ENCODE results near the gene PAIP1.
"Not testable (repeated sequence)": the region's sequence is repeated elsewhere in the genome, so short reads cannot be mapped to it uniquely, and the experiment has no call there.

Gene PAIP1

DNA sequence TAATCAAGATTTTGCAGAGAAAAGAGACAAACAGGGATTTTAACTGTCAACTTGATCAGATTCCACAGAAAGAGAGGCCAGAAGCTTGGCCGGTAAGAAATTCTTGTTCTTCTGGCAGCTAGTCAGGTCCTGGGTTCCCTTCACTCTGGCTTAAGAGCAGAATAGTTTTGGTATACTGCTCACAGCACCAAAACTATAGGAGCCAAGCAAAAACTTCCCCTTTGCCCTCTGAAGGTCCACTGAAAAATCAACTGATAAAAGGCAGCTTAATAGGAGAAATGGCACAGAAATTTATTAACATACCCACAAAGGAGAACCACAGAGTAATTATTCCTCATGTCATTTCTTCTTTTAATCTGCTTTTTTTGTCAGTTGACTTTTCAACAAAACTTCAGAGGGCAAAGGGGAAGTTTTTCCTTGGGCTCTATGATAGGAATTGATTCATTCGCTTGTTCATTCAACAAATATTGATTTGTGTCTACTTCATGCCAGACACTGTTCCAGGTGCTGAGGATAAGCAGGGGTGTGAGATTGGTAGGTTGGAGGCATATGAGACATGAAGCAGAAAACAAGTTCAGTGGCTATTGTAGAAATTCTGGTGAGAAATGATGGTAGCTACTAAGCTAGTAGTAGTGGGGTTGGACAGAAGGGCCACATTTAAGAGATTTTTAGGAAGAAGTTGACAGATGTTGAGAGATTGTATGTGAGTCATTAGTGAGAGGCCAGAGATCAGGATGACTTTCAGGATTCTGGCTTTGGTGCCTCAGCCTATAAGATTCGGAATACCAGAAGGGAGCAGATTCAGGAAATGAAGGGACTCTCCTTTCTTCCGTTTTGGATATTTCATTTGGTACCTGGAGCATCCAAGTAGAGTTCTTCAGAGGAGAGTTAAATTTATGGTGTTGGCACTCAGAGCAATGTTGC, 25.5 kb upstream of the PAIP1 start:
- no peaks in the 10 kb centered on the region for H3K36me3 ChIP-seq (replicated peaks; ENCODE audit: insufficient read depth, low read length)
- H3K27me3 ChIP-seq (replicated peaks; ENCODE audit: insufficient read depth, low read length): no peaks in the 10 kb centered on the region
- H3K9me3 ChIP-seq (replicated peaks; ENCODE audit: insufficient read depth, low read length): no peaks in the 10 kb centered on the region
- H3K79me2 ChIP-seq (ENCODE audit: low read length): no peaks in the 10 kb centered on the region
- H4K20me1 ChIP-seq (ENCODE audit: insufficient read depth, low read length): no peaks in the 10 kb centered on the region
- DNase-seq: no peak
- no peak for TF ChIP-seq EZH2 (optimal IDR thresholded peaks at IDR 0.05; ENCODE audit: low read depth, low read length)
- no peak for TF ChIP-seq EZH2phosphoT487 (IDR thresholded peaks at IDR 0.05; ENCODE audit: low read length)
- TF ChIP-seq CTCF (IDR thresholded peaks at IDR 0.05; ENCODE audit: low read length): no peak
- H3K27ac ChIP-seq (ENCODE audit: low read length): no peak overlapping the region
- no peak overlapping the region for H3K9ac ChIP-seq (ENCODE audit: low read length)
- no peaks in the 10 kb centered on the region for H3K4me1 ChIP-seq (ENCODE audit: low read length)
- H3K4me3 ChIP-seq (ENCODE audit: low read length): no peak overlapping the region
- H3K9me2 ChIP-seq (replicated peaks; ENCODE audit: insufficient read depth, low read length): no peaks in the 10 kb centered on the region
- H2AFZ ChIP-seq (ENCODE audit: low read length): no peak overlapping the region
- H3K4me2 ChIP-seq (ENCODE audit: low read depth, low read length): no peak overlapping the region
- H3F3A ChIP-seq (ENCODE audit: insufficient read depth, low read length): no peaks in the 10 kb centered on the region

DNA sequence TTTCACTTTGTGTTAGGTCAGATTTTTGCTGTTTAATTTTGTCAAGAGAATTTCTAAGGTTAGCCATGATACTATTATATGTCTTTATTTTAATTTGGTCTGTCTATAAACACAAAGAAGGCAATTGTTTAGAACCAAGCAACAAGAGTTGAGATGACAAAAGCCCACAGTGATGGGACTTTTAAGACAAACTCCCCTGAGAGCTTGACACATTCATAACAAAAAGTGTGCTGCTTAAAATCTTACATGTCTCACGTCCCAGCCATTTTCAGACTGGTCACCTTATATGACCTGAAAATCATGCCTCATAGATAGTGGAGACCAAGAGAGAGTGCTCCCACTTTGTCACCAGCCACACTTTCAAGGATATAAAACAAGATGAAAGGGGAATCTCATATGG, 24.5 kb upstream of the PAIP1 start:
- TF ChIP-seq EZH2phosphoT487 (IDR thresholded peaks at IDR 0.05; ENCODE audit: low read length) (no peak), CTCF (IDR thresholded peaks at IDR 0.05; ENCODE audit: low read length) (no peak), EZH2 (optimal IDR thresholded peaks at IDR 0.05; ENCODE audit: low read depth, low read length) (no peak)
- no peaks in the 10 kb centered on the region for H3F3A ChIP-seq (ENCODE audit: insufficient read depth, low read length)
- H3K79me2 ChIP-seq (ENCODE audit: low read length): no peaks in the 10 kb centered on the region
- H3K27ac ChIP-seq (ENCODE audit: low read length): no peak overlapping the region
- no peaks in the 10 kb centered on the region for H3K36me3 ChIP-seq (replicated peaks; ENCODE audit: insufficient read depth, low read length)
- no peaks in the 10 kb centered on the region for H3K9me3 ChIP-seq (replicated peaks; ENCODE audit: insufficient read depth, low read length)
- H3K9me2 ChIP-seq (replicated peaks; ENCODE audit: insufficient read depth, low read length): no peaks in the 10 kb centered on the region
- no peaks in the 10 kb centered on the region for H4K20me1 ChIP-seq (ENCODE audit: insufficient read depth, low read length)
- no peak overlapping the region for H3K4me3 ChIP-seq (ENCODE audit: low read length)
- no peaks in the 10 kb centered on the region for H3K27me3 ChIP-seq (replicated peaks; ENCODE audit: insufficient read depth, low read length)
- no peak for DNase-seq
- H3K9ac ChIP-seq (ENCODE audit: low read length): no peak overlapping the region
- H3K4me2 ChIP-seq (ENCODE audit: low read depth, low read length): no peak overlapping the region
- no peaks in the 10 kb centered on the region for H3K4me1 ChIP-seq (ENCODE audit: low read length)
- H2AFZ ChIP-seq (ENCODE audit: low read length): no peak overlapping the region

DNA sequence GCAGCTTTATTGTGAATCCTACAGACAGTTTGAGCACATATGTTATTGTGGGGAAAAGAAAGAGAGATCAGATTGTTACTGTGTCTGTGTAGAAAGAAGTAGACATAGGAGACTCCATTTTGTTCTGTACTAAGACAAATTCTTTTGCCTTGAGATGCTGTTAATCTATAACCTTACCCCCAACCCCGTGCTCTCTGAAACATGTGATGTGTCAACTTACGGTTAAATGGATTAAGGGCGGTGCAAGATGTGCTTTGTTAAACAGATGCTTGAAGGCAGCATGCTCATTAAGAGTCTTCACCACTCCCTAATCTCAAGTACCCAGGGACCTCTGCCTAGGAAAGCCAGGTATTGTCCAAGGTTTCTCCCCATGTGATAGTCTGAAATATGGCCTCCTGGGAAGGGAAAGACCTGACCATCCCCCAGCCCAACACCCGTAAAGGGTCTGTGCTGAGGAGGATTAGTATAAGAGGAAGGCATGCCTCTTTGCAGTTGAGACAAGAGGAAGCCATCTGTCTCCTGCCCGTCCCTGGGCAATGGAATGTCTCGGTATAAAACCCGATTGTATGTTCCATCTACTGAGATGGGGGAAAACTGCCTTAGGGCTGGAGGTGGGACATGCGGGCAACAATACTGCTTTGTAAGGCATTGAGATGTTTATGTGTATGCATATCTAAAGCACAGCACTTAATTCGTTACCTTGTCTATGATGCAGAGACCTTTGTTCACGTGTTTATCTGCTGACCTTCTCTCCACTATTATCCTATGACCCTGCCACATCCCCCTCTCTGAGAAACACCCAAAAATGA, 23.7 kb upstream of the PAIP1 start:
- not testable (repeated sequence) for H3K4me3 ChIP-seq (ENCODE audit: low read length); H3K9me2 ChIP-seq (replicated peaks; ENCODE audit: insufficient read depth, low read length); H2AFZ ChIP-seq (ENCODE audit: low read length); H3K4me2 ChIP-seq (ENCODE audit: low read depth, low read length); H3K36me3 ChIP-seq (replicated peaks; ENCODE audit: insufficient read depth, low read length); H3K27me3 ChIP-seq (replicated peaks; ENCODE audit: insufficient read depth, low read length); DNase-seq; H3K4me1 ChIP-seq (ENCODE audit: low read length); H4K20me1 ChIP-seq (ENCODE audit: insufficient read depth, low read length); H3K79me2 ChIP-seq (ENCODE audit: low read length); H3K9ac ChIP-seq (ENCODE audit: low read length); H3K27ac ChIP-seq (ENCODE audit: low read length); H3F3A ChIP-seq (ENCODE audit: insufficient read depth, low read length); H3K9me3 ChIP-seq (replicated peaks; ENCODE audit: insufficient read depth, low read length)
